Stimulated activated CD4-positive, alpha-beta T cell treated with anti-CD3 and anti-CD28 coated beads, Interleukin-1b, Interleukin-23, amount 100 ng/mL, for 48 hours (primary cell): Measurements from ENCODE around the gene GTF2A1L.
"Not testable (repeated sequence)": the region's sequence is repeated elsewhere in the genome, so short reads cannot be mapped to it uniquely, and the experiment has no call there.

Source experiments
- DNase-seq: peaks from one replicate; pipeline ENCODE4 v3.0.0-alpha.2; 2020

Gene GTF2A1L

GRCh38 chr2:48614581-48614980 lies 3.1 kb upstream of the GTF2A1L start:
- not testable (repeated sequence) for DNase-seq

- DNase-seq: no peak
Observed at GRCh38 chr2:48619526-48619925, 1.9 kb downstream of the GTF2A1L start.

- DNase-seq: no peak
Observed at GRCh38 chr2:48620604-48621003, 2.9 kb downstream of the GTF2A1L start.

- not testable (repeated sequence) for DNase-seq
Observed at GRCh38 chr2:48622691-48623090, 5.0 kb downstream of the GTF2A1L start.

- DNase-seq: no peak
Observed at GRCh38 chr2:48624696-48625095, 7.0 kb downstream of the GTF2A1L start.

- no peak for DNase-seq
Observed at GRCh38 chr2:48626047-48626446, 8.4 kb downstream of the GTF2A1L start.

GRCh38 chr2:48633143-48633542 lies 15.5 kb downstream of the GTF2A1L start:
- DNase-seq: no peak

- DNase-seq: no peak
Observed at GRCh38 chr2:48635786-48636185, 18.1 kb downstream of the GTF2A1L start.

- no peak for DNase-seq
Observed at GRCh38 chr2:48638261-48638660, 20.6 kb downstream of the GTF2A1L start.

GRCh38 chr2:48651158-48651790 lies 33.6 kb downstream of the GTF2A1L start:
- DNase-seq: no peak

- no peak for DNase-seq
Observed at GRCh38 chr2:48668992-48669391, 51.3 kb downstream of the GTF2A1L start.

GRCh38 chr2:48673581-48673980 lies 55.9 kb downstream of the GTF2A1L start:
- DNase-seq: no peak

- DNase-seq: no peak
Observed at GRCh38 chr2:48674933-48675332, 57.3 kb downstream of the GTF2A1L start.

- no peak for DNase-seq
Observed at GRCh38 chr2:48677450-48677849, 59.8 kb downstream of the GTF2A1L start.

GRCh38 chr2:48685126-48685525 lies 67.5 kb downstream of the GTF2A1L start:
- no peak for DNase-seq

GRCh38 chr2:48691935-48692691 lies 74.5 kb downstream of the GTF2A1L start:
- no peak for DNase-seq

GRCh38 chr2:48693066-48693465 lies 75.4 kb downstream of the GTF2A1L start:
- no peak for DNase-seq

GRCh38 chr2:48693645-48694044 lies 76.0 kb downstream of the GTF2A1L start:
- no peak for DNase-seq

GRCh38 chr2:48694149-48694548 lies 76.5 kb downstream of the GTF2A1L start:
- DNase-seq: no peak

GRCh38 chr2:48695991-48696390 lies 78.3 kb downstream of the GTF2A1L start:
- DNase-seq: no peak

- no peak for DNase-seq
Observed at GRCh38 chr2:48696881-48697280, 79.2 kb downstream of the GTF2A1L start.

GRCh38 chr2:48699348-48699930 lies 81.8 kb downstream of the GTF2A1L start:
- no peak for DNase-seq

GRCh38 chr2:48703621-48704020 lies 86.0 kb downstream of the GTF2A1L start:
- DNase-seq: not testable (repeated sequence)

- no peak for DNase-seq
Observed at GRCh38 chr2:48707466-48707865, 89.8 kb downstream of the GTF2A1L start.
